ENCODE results near the gene MACROD1. TPM values are rescaled to one million over a fixed set of nuclear protein-coding genes. Genes with fewer than 3 reads are reported as not detected.
A peak's percentile ranks its signal among the peaks of the same experiment; 100 is the strongest.

Gene MACROD1
- total and polyA plus RNA-seq, 9 of the 15 experiments (the other 6 are each of a cell fraction or from before 2014, with no cell fraction given), result 1.1 to 60.0 (median 26.4) TPM

DNA sequence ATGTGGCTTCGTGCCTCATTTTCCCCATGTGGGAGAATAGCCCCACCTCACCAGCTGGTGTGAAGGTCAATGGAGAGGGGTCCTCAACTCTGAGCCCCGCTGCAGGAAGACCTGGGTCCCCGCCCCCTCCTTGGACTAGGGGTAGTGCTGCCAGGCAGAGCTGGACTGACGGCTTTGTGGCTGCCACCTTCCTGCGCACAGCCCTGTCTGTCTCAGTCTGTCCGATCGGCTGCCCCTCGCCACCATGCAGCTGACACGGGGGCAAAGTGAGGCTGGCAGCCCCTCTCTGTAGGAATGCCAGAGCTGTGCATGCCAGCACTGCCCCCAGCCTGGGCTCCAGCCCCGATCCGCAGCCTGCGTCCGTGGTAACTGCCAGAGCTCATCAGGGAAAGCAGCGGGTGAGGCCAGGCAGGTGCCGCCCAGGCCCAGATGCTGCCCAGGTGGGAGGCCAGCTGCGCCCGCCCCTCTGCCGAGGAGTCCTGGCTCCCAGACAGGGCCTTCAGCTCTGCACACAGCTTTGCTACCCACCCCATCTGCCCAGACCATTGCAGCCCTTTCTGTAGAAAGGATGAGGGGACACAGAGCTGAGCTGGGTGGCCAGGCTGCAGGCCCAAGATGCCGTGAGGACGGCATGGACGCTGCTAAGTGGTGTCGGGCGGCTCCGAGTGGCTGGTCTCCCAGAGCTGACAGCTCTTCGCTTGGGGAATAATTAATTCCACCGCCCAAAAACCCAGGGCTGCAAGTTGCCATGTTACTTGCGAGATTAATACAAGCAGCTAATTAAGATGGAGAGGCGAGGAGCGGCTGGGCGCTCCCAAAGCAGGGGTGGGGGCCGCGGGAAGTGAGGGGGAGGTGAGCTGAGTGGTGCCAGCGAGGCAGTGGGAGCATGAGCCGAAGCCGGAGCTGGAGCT lies 149.7 kb downstream of the MACROD1 start:
- Histone ChIP-seq H3K9me3 (replicated peaks; ENCODE audit: control insufficient read depth, insufficient read depth, low read depth, low read length) (no peaks in the 10 kb centered on the region), H3K27ac (ENCODE audit: extremely low read depth, low read depth, low read length) (no peak overlapping the region), H3K79me2 (ENCODE audit: control insufficient read depth, insufficient read depth, low read length) (no peaks in the 10 kb centered on the region), H3K4me3 (no peak overlapping the region), H4K20me1 (replicated peaks; ENCODE audit: control insufficient read depth, insufficient read depth, low read length) (peaks cover 48% of the 10 kb centered on the region), H2AFZ (ENCODE audit: low read depth, low read length) (no peak overlapping the region), H3K36me3 (ENCODE audit: control insufficient read depth, insufficient read depth, low read length) (no peaks in the 10 kb centered on the region), H3K4me1 (replicated peaks in 1 of 2; ENCODE audit: control insufficient read depth in 2 of 2, insufficient read depth in 2 of 2, low read length in 2 of 2) (peaks cover 0 to 48% of the 10 kb centered on the region in 2 experiments; a peak in 2 of 5 replicates), H3K9me1 (ENCODE audit: control insufficient read depth, insufficient read depth, low read length) (no peaks in the 10 kb centered on the region), H3K27me3 (ENCODE audit: control insufficient read depth in 2 of 2, insufficient read depth in 2 of 2, low read length in 2 of 2) (peaks cover 0 to 4% of the 10 kb centered on the region in 2 experiments; a peak in 1 of 5 replicates), H3K4me2 (ENCODE audit: insufficient read depth, low read length) (no peak overlapping the region), H3K9ac (ENCODE audit: insufficient read depth in 1 of 2, low read depth in 2 of 2, low read length in 2 of 2) (no peak overlapping the region; a peak in 1 of 4 replicates)
- intact Hi-C loops (cut with micrococcal nuclease) (no loop called here), in situ Hi-C loops (cut with MboI) (no loop called here)
- ChIA-PET POLR2A (interaction anchor here (0.5 to 1.7 kb wide), 11 partner anchors 9 to 40 kb away, joined by 3 to 8 read pairs (median 4); no protein-coding TSS in a partner anchor), CTCF (ENCODE audit: low intra/inter-chr PET ratio) (no interaction called here)
- peak; percentile 27; the same call in 1 of the 3 replicates for ATAC-seq
- BruUV-seq (replicated peaks), result no TSS peak
- TF ChIP-seq MYNN (IDR thresholded peaks at IDR 0.05) (no peak), MYNN (CRISPR knock-in tag; IDR thresholded peaks at IDR 0.05) (no peak), NUFIP1 (IDR thresholded peaks at IDR 0.05; ENCODE audit: partially characterized antibody) (no peak), TARDBP (IDR thresholded peaks at IDR 0.05) (no peak), TAF9B (IDR thresholded peaks at IDR 0.05; ENCODE audit: partially characterized antibody) (no peak), ESRRA (IDR thresholded peaks at IDR 0.05; ENCODE audit: borderline replicate concordance, low read depth) (no peak), GATAD2B (IDR thresholded peaks at IDR 0.05; ENCODE audit: borderline replicate concordance) (no peak), TBP (optimal IDR thresholded peaks at IDR 0.05; ENCODE audit: low read depth, low read length) (no peak), CXXC5 (CRISPR knock-in tag; IDR thresholded peaks at IDR 0.05) (no peak), ZBTB1 (CRISPR knock-in tag; IDR thresholded peaks at IDR 0.05; ENCODE audit: borderline replicate concordance, low read depth) (no peak), ZKSCAN8 (CRISPR knock-in tag; IDR thresholded peaks at IDR 0.05) (no peak), WHSC1 (IDR thresholded peaks at IDR 0.05; ENCODE audit: low read length) (no peak), TRIM28 (IDR thresholded peaks at IDR 0.05) (no peak), NCOA4 (IDR thresholded peaks at IDR 0.05; ENCODE audit: partially characterized antibody) (no peak), POLR2G (IDR thresholded peaks at IDR 0.05; ENCODE audit: low read depth, low read length) (no peak)
- FAIRE-seq, result no peak
- no peak for DNase-seq (ENCODE audit: extremely low read depth in 1 of 4, low spot score in 3 of 4)
- 59% methylated on average over 27 of the region's 35 CpGs for WGBS (ENCODE audit: insufficient coverage, low coverage, missing lambda C conversion rate)
